ENCODE measurements around the gene SESTD1.
"Not testable (repeated sequence)": the region's sequence is repeated elsewhere in the genome, so short reads cannot be mapped to it uniquely, and the experiment has no call there.

Gene SESTD1

DNA sequence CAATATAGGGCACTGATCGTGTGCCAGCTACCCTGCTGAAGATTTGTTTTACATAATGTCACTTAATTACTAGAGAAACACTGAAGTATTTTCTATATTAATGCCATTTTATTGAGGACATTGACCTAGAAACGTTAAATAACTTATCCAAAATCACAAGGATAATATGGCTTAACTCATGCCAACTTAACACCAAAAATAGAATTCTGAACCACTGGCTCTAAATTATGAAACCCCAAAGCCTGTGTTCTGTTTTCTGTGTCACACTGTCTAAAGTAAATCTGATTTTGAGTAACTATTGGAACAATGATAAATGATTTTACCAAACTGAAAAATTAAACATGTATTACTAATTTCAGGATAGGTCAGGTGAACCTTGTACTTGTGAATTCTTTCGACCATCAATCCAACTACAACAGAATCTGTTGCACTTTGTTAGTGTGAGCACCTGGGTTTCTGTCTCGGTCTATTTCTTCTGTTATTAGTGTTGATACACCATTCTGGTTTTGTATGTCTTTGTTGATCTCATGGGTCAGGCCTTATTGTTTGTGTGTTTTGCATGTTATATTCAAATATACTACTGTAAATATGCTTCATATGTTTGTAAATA is 166.4 kb downstream of the SESTD1 start:
- DNase-seq: no peak

DNA sequence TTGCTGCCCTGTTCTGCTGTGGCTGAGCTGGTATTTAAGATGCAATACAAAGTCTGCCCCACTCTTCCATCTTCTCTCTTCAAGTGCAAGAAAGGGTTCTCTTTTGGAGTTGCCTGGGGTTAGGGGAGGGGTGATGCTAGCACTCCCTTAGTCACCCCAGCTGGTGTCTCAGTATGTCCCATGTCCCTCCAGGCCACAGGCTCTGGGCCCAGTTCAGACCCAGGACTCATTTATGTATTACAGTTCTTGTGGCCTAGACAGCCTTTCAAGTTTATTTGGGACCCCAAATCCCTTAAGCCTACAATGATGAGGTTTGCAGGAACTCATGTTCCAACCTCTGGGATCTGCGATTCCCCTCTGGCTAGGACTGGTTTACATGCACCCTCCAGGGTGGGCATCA is 167.5 kb downstream of the SESTD1 start:
- no peak for DNase-seq

DNA sequence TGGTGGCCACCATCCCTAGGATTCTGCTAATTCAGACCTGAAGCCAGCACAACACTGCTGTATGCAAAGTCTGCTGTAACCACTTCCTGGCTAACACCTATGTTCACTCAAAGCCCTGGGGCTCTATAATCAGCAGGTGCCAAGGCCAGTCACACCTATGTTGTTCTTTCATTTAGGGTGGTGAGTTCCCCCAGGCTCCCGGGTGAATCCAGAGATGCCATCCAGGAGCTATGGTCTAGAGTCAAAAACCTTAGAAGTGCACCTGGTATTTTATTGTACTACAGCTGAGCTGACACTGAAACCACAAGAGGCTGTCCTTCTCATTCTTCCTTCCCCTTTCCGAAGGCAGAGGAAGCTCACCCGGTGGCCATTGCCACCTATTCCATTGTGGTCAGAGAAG is 168.5 kb downstream of the SESTD1 start:
- DNase-seq: no peak

DNA sequence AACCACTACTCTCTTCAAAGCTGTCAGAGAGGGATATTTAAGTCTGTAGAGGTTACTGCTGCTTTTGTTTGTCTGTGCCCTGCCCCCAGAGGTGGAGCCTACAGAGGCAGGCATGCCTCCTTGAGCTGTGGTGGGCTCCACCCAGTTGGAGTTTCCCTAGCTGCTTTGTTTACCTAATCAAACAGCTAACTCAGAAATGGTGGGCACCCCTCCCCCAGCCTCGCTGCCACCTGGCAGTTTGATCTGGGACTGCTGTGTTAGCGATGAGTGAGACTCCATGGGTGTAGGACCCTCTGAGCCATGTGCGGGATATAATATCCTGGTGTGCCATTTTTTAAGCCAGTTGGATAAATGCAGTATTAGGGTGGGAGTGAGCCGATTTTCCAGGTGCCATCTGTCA is 171.7 kb downstream of the SESTD1 start:
- DNase-seq: not testable (repeated sequence)

DNA sequence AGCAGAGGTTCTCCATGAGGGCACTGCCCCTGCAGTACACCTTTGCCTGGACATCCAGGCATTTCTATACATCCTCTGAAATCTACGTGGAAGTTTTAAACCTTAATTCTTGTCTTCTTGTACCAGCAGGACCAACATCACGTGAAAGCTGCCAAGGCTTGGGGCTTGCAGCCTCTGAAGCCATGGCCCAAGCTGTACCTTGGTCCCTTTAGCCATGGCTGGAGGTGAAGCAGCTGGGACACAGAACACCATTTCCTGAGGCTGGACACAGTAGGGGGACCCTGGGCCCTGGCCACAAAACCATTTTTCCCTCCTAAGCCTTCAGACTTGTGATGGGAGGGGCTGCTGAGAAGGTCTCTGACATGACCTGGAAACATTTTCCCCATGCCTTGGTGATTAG is 181.9 kb downstream of the SESTD1 start:
- no peak for DNase-seq

DNA sequence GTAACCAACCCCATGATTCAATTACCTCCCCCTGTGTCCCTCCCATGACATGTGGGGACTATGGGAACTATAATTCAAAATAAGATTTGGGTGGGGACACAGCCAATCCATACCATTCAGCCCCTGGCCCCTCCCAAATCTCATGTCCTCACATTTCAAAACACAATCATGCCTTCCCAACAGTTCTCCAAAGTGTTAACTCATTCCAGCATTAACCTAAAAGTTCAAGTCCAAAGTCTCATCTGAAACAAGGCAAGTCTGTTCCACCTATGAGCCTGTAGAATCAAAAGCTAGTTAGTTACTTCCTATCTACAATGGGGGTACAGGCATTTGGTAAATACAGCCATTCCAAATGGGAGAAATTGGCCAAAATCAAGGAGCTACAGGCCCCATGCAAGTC is 182.7 kb downstream of the SESTD1 start:
- DNase-seq: no peak

DNA sequence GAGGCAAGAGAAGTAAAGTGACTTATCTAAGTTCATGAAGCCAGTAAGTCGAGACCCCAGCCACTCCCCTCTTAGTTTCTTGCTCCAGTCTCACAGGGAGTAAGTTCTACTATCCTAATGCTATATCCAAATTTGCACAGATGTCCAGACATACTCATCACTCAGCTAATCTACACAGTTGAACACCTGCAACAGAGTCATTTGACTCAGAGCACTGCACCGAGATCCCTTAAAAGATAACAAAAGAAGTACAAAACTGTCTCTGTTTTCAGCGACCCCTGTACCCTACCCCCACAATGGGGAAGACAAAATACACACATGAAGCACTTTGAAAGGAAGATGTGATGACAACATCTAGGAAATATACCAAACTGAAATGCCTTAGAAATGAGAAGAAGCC is 192.1 kb downstream of the SESTD1 start:
- no peak for DNase-seq

DNA sequence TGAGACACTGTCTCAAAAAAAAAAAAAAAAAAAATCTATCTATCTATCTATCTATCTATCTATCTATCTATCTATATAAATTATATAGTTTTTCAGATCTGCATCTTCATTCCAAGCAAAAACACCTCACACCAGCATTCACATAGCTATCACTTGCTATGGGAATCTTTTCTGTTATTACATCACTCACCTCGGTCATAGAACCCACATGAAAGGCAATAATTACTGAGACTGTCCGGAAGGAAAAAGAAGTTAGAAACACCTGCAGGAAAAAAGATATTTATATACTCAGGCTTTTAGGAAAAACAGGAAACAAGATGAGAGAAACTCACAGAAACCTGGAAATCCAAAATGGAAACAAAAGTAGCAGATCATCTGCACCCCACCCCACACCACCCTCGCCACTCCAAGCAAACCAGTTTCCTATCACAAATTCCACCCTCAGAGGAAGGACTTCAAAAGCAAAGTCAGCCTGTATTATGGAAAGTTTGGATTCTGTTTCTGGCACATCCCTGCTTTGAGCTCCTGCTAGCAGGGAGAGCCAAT is 192.7 kb downstream of the SESTD1 start:
- no peak for DNase-seq

DNA sequence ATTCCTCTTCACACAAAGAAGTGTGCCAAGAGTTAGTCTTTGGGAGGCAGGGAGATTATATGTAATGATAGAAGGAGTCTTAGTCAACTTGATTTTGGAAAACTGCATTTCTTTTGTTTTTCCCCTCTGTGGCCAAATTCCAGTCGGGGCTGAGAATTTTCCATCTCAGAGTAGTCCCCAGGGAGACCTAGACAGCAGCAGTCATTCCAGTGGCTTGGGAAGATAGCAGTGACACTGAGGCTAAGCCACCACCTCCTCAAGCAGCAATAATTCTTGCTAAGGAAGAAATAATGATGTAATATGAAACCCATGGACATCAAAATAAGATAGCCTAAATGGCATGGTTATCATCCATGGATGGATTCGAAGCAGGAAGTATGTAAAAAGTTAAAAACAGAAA is 193.7 kb downstream of the SESTD1 start:
- DNase-seq: no peak

DNA sequence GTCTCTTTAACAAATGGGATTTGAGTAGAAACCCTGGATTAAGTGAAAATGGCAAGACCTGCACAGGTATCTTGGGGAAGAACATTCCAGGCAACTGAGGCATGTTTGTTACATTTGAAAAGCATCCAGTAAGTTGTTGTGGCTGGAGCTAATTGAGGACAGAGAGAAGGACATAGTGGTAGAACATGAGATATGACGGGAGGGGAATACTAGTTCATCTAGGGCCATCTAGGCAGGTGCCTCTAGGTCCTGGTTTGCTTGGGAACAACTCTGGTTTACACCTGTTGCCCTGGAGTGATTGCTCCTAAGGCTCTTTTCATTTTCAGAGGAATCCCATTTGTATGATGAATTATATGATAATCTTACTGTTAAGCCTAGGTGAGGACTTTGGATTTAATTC is 194.9 kb downstream of the SESTD1 start:
- no peak for DNase-seq

DNA sequence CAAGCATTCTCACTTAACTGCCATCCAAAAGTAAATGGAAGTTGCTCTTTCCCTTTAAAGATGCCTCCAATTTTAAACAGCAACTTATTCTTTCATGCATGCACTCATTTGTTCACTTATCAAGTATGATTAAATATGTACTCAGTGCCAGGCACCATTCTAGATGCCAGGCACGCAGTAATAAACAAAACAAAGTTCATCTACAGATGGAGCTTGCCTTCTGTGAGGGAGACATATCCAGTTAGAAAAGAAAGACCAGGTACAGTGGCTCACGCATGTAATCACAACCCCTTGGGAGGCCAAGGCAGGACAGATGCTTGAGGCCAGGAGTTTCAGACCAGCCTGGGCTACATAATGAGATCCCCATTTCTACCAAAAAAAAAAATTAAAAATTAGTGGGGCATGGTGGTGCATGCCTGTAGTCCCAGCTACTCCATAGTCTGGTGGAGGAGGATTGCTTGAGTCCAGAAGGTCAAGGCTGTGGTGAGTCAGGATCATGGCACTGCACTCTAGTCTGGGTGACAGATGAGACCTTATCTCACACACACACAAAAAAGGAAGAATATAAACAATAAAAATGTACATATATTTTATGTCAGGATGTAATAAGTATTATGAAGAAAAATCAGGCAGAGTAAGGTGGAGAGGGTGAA is 195.5 kb downstream of the SESTD1 start:
- no peak for DNase-seq

DNA sequence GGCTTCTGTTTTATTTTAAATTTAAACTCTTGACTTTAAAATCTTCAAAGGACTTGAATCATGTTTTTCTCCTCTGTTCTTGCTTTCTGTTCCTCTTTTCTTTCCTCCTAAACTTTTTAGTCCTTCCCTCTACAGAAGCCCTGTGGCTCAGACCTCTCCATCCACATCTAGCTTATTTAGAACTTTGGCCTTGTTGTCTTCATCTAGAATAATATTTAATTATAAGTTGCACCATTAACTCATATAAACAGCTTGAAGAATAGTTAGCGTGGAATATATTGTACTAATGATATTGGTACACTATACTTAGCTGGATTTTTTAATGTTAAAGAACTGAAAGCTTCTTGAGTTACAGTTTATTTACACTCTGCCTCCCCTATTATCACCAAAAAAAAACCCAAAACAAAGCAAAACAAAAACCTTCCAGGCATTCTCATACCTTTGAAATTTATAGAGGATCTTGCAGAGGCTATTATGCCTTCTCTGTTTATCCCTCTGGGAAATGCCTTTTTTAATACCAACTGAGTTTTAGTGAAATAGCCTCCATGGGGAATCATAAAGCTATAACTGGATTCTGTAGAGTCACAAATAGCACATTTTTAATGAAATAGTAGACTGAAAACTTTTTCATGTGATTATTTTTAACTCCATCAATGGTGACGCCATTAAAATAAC is 205.5 kb downstream of the SESTD1 start:
- DNase-seq: no peak

DNA sequence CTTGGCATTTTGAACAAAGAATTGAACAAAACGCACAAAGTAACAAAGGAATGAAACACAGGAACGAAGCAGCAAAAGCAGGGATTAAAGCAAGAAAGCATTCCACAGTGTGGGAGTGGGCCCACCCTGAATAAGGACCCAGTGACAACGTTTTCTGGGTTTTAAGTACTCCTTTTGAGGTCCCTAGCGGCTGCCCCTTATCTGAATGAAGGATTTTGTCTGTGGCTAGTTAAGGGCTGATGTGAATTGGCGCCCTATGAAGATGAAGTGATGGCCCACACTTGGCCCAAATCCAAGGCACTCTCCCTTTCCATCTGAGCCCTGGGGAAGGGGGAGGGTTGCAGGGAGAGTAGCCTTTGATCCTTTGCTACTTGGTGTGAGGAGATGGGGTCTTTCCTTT is 206.9 kb downstream of the SESTD1 start:
- DNase-seq: no peak

DNA sequence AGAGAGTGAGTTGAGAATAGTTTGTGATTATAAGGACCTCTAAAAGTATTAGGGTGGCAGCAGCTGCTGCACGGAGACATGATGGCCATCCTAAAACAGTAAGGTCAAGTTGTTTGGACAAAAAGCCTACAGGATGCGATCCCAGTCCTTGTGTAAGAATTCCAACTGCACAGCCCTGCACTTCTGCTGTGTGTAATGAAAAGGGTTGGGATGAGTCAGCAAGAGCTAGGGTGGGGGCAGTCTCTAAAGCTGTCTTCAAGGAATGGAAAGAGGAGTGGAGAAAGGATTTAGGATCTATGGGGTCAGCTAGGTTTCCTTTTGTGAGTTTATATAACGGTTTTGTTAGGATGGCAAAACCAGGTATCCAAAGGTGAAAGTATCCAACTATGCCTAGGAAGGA is 211.1 kb downstream of the SESTD1 start:
- DNase-seq: not testable (repeated sequence)

Data from hematopoietic multipotent progenitor cell treated with erythropoietin and hydrocortisone succinate and interleukin-3 and kit ligand, for 8 days (in vitro differentiated cells).